Hematopoietic multipotent progenitor cell treated with erythropoietin and hydrocortisone succinate and interleukin-3 and kit ligand, for 8 days (in vitro differentiated cells): Measurements from ENCODE around the gene CFAP44.
"Not testable (repeated sequence)": the region's sequence is repeated elsewhere in the genome, so short reads cannot be mapped to it uniquely, and the experiment has no call there.

Experiments
- DNase-seq: peaks from one replicate; pipeline ENCODE4 v3.0.0-alpha.2; 2015

The CFAP44 gene

GRCh38 chr3:113441051-113441770 lies at the start of gene CFAP44:
TSS of gene CFAP44 (minus strand) at chr3:113441493. CDS start at chr3:113433664, 7,829 bp downstream.
- peak; percentile 63 for DNase-seq

- DNase-seq: no peak
These were observed 43.9 kb upstream of the CFAP44 start for GRCh38 chr3:113485161-113485609.

GRCh38 chr3:113468539-113468938 lies 27.2 kb upstream of the CFAP44 start:
- DNase-seq: no peak

- no peak for DNase-seq
These were observed 20.2 kb upstream of the CFAP44 start for GRCh38 chr3:113461488-113461887.

- not testable (repeated sequence) for DNase-seq
These were observed 17.3 kb upstream of the CFAP44 start for GRCh38 chr3:113458554-113458953.

- no peak for DNase-seq
These were observed 14.2 kb upstream of the CFAP44 start for GRCh38 chr3:113455446-113455845.

- DNase-seq: peak; percentile 30
These were observed 13.3 kb upstream of the CFAP44 start for GRCh38 chr3:113454630-113455029.

- DNase-seq: no peak
These were observed 12.8 kb upstream of the CFAP44 start for GRCh38 chr3:113454057-113454456.

GRCh38 chr3:113450911-113451310 lies 9.6 kb upstream of the CFAP44 start:
- no peak for DNase-seq

- DNase-seq: no peak
These were observed 1.7 kb downstream of the CFAP44 start for GRCh38 chr3:113439606-113440005.

GRCh38 chr3:113438224-113438623 lies 3.1 kb downstream of the CFAP44 start:
- no peak for DNase-seq

GRCh38 chr3:113437411-113437810 lies 3.9 kb downstream of the CFAP44 start:
- DNase-seq: no peak

GRCh38 chr3:113436809-113437208 lies 4.5 kb downstream of the CFAP44 start:
- no peak for DNase-seq

- DNase-seq: no peak
These were observed 9.5 kb downstream of the CFAP44 start for GRCh38 chr3:113431811-113432210.

GRCh38 chr3:113428581-113428980 lies 12.7 kb downstream of the CFAP44 start:
- no peak for DNase-seq

- no peak for DNase-seq
These were observed 17.6 kb downstream of the CFAP44 start for GRCh38 chr3:113423699-113424098.

- DNase-seq: no peak
These were observed 20.2 kb downstream of the CFAP44 start for GRCh38 chr3:113421082-113421481.

- peak; percentile 15 for DNase-seq
These were observed 31.6 kb downstream of the CFAP44 start for GRCh38 chr3:113409676-113410075.

GRCh38 chr3:113405180-113405579 lies 36.1 kb downstream of the CFAP44 start:
- DNase-seq: no peak

GRCh38 chr3:113404637-113405036 lies 36.7 kb downstream of the CFAP44 start:
- no peak for DNase-seq
